Neural crest cell (in vitro differentiated cells): ENCODE measurements around the gene SLC37A4. TPM values are rescaled to one million over a fixed set of nuclear protein-coding genes. Genes with fewer than 3 reads are reported as not detected.

Experiments
- DNase-seq: peaks from one replicate; pipeline ENCODE4 v3.0.0; 2021; ENCODE audit warnings: low read depth, mixed read lengths, low spot score
- H3K27ac Mint-ChIP-seq: one replicate; pipeline ENCODE4 v1.8.0; 2021; ENCODE audit warnings: mild to moderate bottlenecking, mixed read lengths; ENCODE audit not compliant: unreplicated experiment
- H3K27me3 Mint-ChIP-seq: 2 replicates; pipeline ENCODE4 v1.8.0; 2021; ENCODE audit warnings: low read depth, mild to moderate bottlenecking, mixed read lengths
- H3K36me3 Mint-ChIP-seq: 2 replicates; pipeline ENCODE4 v1.8.0; 2021; ENCODE audit warnings: low read depth, mild to moderate bottlenecking, mixed read lengths
- H3K4me1 Mint-ChIP-seq: 2 replicates; pipeline ENCODE4 v1.8.0; 2021; ENCODE audit warnings: mixed read lengths
- H3K4me3 Mint-ChIP-seq: one replicate; pipeline ENCODE4 v1.8.0; 2021; ENCODE audit warnings: mild to moderate bottlenecking, mixed read lengths
- H3K9me3 Mint-ChIP-seq: 2 replicates; pipeline ENCODE4 v1.8.0; 2021; ENCODE audit warnings: mixed read lengths
- CTCF ChIP-seq: fragments of 200-600 bp; sonication (generic); conservative IDR thresholded peaks from 2 replicates; pipeline ENCODE4 v1.5.0; 2021; ENCODE audit warnings: antibody characterized with exemption, mild to moderate bottlenecking
- total RNA-seq: library from RNA; stranded (reverse); gene quantifications from 2 replicates; pipeline ENCODE4 v1.2.1, GENCODE V29; 2021

Gene SLC37A4
- total RNA-seq, 1 donor from 2014 or later, result 50.3 TPM

DNA sequence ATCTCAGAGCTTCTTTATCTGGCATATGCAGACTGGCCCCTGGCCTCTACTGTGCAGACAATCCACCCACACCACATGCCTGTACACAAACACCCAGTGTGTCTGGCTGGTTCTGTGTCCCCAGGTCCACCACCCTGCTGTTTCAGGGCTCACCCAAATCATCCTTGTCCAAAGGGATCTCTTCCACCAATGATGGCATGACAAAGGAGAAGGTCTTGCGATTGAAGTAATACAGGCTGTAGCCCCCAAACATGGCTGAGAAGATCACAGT is 1.7 kb downstream of the SLC37A4 start:
- no peaks in the 10 kb centered on the region for H3K9me3 Mint-ChIP-seq
- peaks cover 3% of the 10 kb centered on the region for H3K27me3 Mint-ChIP-seq
- no peak for TF ChIP-seq CTCF
- no peak for DNase-seq
- peak overlapping the region; percentile 94 for H3K4me3 Mint-ChIP-seq
- H3K27ac Mint-ChIP-seq, result no peak overlapping the region
- H3K4me1 Mint-ChIP-seq, result peaks cover 23% of the 10 kb centered on the region
- peaks cover 3% of the 10 kb centered on the region for H3K36me3 Mint-ChIP-seq

- peaks cover 23% of the 10 kb centered on the region for H3K4me1 Mint-ChIP-seq
Observed at GRCh38 chr11:119028346-119029068, 2.2 kb downstream of the SLC37A4 start.

GRCh38 chr11:119027561-119028345 is 2.9 kb downstream of the SLC37A4 start:
- Mint-ChIP-seq H3K27me3 (peaks cover 3% of the 10 kb centered on the region), H3K36me3 (peaks cover 3% of the 10 kb centered on the region), H3K27ac (no peak overlapping the region), H3K4me1 (peaks cover 23% of the 10 kb centered on the region), H3K4me3 (peak overlapping the region; percentile 57), H3K9me3 (no peaks in the 10 kb centered on the region)
- TF ChIP-seq CTCF, result no peak
- DNase-seq, result no peak

More at GRCh38 chr11:119028346-119029068, 2.2 kb downstream of the SLC37A4 start:
- H3K36me3 Mint-ChIP-seq, result peaks cover 3% of the 10 kb centered on the region
- H3K27me3 Mint-ChIP-seq, result peaks cover 3% of the 10 kb centered on the region
- H3K9me3 Mint-ChIP-seq, result no peaks in the 10 kb centered on the region
- no peak for TF ChIP-seq CTCF
- no peak overlapping the region for H3K27ac Mint-ChIP-seq
- peak overlapping the region; percentile 94 for H3K4me3 Mint-ChIP-seq
- DNase-seq, result no peak

DNA sequence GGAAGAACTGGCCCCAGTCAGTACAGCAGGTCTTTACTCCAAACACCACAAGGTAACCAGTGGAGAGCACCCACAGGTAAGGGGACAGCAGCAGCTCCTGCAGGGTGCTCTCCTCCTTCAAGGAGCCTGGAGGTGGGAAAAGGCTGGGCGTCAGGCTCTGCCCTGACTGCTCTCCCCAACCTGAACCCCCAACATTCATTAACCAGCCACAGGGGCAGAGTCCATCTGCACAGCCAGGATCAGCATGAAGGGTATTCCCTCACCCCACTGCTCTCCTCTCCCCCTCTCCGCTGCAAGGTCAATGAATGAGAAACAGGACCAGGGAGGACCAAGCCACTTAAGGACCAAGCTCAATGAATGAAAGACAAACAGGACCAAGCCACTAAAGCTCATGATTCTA is 3.7 kb downstream of the SLC37A4 start:
- no peak for DNase-seq
- TF ChIP-seq CTCF, result no peak
- peaks cover 23% of the 10 kb centered on the region for H3K4me1 Mint-ChIP-seq
- H3K9me3 Mint-ChIP-seq, result no peaks in the 10 kb centered on the region
- no peak overlapping the region for H3K27ac Mint-ChIP-seq
- peaks cover 3% of the 10 kb centered on the region for H3K36me3 Mint-ChIP-seq
- peak overlapping the region; percentile 57 for H3K4me3 Mint-ChIP-seq
- H3K27me3 Mint-ChIP-seq, result peaks cover 3% of the 10 kb centered on the region

DNA sequence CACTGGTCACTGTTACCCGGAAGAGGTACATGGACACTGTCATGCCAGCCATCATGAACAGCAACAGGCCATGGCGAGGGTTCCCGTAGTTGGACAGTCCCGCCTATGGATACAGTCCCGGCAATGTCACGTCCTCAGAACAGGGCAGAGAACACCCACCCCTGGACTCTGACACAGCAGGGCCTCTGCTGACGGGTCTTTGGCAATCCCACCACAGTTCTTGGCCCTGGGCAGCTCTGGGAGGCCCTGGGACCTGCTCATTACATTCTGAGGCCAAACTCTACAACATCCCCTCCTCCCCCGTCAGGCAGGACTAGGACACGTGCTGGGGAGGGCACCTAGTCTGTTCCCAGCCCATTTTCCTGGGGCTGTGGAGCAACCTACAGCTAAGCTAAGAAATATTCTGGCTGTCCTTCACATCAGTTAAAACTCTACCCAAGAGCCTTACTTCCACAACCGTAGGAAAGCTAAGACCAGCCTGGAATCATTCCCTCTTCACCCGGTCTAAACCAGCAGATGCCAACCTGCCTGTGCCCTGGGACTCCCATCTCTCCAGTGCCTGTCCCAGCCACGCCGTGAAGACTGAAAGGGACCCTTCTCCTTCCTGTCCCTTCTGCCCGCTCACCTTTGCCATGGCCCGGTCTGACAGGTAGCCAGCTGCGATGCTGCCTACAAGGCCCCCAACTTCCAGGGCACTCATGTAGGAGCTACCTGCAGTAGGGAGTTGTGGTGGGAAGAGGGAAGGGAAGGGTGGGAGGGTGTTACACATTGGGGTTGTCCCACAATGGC is 4.5 kb downstream of the SLC37A4 start:
- H3K27ac Mint-ChIP-seq, result no peak overlapping the region
- peaks cover 3% of the 10 kb centered on the region for H3K36me3 Mint-ChIP-seq
- peak overlapping the region; percentile 40 for H3K4me3 Mint-ChIP-seq
- H3K4me1 Mint-ChIP-seq, result peaks cover 24% of the 10 kb centered on the region
- peaks cover 3% of the 10 kb centered on the region for H3K27me3 Mint-ChIP-seq
- no peak for TF ChIP-seq CTCF
- no peaks in the 10 kb centered on the region for H3K9me3 Mint-ChIP-seq
- no peak for DNase-seq
